Sciatic nerve (tissue), 2 donors: ENCODE data around the gene MRO. TPM values are rescaled to one million over a fixed set of nuclear protein-coding genes. Genes with fewer than 3 reads are reported as not detected.
"Not testable (repeated sequence)": the region's sequence is repeated elsewhere in the genome, so short reads cannot be mapped to it uniquely, and the experiment has no call there.

Source experiments
- ATAC-seq: fragments of 200-7000 bp; cut with Tn5 transposase; one replicate; pipeline ENCODE4 v1.9.1; 2020; ENCODE audit warnings: mild to moderate bottlenecking, moderate library complexity
- DNase-seq: peaks from one replicate; pipeline ENCODE4 v3.0.0-alpha.2; 2020; ENCODE audit warnings: low spot score
- intact Hi-C: fragments of 100-400 bp; cut with DNase I; formaldehyde crosslinking; loops from one replicate; pipeline ENCODE4 v1.14.2; 2022
- total RNA-seq: library from RNA; stranded (reverse); fragmentation: NEBNext Ultra II Directional; extraction: Animal tissue kit (Norgen Biotek cat#: 25700); gene quantifications from one replicate; pipeline ENCODE4 v1.2.1, GENCODE V29; 2021
- donor health status: DM: no; HTN: no; CAD: no.
- donor health status: DM: no; HTN: no; CAD: no.

The MRO gene
- total RNA-seq, 1 donor from 2014 or later: 2.0 TPM

- intact Hi-C loops: no loop called here
- DNase-seq (no peak), ATAC-seq (no peak)
Measured at GRCh38 chr18:50839996-50840395, 20.2 kb upstream of the MRO start.

GRCh38 chr18:50839341-50839740, 19.5 kb upstream of the MRO start:
- no peak for DNase-seq
- intact Hi-C loops: no loop called here
- ATAC-seq: no peak

- intact Hi-C loops: no loop called here
- DNase-seq (no peak), ATAC-seq (no peak)
Measured at GRCh38 chr18:50836521-50836957, 16.7 kb upstream of the MRO start.

- DNase-seq, intact Hi-C loops, ATAC-seq: not testable (repeated sequence)
Measured at GRCh38 chr18:50833496-50833895, 13.7 kb upstream of the MRO start.

DNA sequence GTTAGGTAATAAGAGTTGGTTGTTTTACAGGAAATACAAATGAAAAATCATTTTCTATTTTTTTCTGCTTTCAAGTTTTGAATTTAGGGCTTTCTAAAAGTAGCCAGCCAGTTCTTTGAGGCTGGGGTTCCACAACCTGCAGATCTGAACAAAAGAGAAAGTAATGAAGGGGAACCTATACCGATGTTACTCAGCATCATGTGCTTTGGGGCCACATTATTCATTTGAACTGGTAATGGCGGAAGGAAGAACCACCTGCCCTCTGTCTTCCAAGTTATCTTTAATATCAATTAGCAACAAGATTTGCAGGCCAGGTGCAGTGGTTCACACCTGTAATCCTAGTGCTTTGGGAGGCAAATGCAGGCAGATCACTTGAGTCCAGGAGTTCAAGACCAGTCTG, 12.9 kb upstream of the MRO start:
- no peak for DNase-seq
- no peak for ATAC-seq
- intact Hi-C loops: no loop called here

GRCh38 chr18:50830544-50830943, 10.7 kb upstream of the MRO start:
- DNase-seq (no peak), ATAC-seq (peak; percentile 72)
- intact Hi-C loops: no loop called here

GRCh38 chr18:50829644-50830043, 9.8 kb upstream of the MRO start:
- ATAC-seq (no peak), DNase-seq (no peak)
- intact Hi-C loops: no loop called here

DNA sequence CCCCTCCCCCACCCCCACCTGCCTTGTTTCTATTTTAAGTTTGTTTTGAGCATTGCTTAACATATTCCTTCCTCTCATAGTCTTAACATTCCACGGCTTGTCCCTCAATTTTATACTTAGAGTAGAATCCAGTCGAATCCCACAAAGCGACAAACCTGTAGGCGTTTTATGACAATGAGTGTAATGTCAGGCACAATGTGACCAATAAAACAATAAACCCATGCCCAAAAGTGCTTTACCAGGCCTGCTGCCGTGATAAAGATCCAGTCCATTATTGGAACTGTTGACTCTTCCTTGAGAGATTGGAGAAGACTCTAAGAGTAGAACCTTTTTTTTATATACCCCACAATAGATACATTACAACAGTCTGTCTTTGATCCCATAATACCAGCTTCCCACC, 6.2 kb upstream of the MRO start:
- intact Hi-C loops: no loop called here
- ATAC-seq (no peak), DNase-seq (no peak)

DNA sequence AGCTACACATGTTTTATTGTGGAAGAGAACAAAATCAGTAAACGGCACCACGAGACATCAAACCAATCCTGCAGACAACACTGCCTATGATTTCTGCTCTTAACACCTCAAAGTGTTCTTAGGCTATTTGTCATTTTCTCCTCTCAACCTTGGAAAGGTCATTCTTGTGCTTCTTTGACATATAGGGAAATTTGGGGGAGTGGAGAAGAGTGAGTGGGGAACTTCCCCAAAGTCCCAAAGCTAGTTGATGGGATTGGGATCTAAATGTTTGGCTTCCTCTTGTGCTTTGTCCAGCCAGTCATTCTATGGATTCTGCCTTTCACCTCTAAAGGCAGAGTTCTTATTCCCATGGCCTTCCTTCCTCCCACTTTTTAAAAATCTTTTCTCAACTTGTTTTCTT, 5.8 kb upstream of the MRO start:
- intact Hi-C loops: no loop called here
- ATAC-seq: no peak
- DNase-seq: no peak

DNA sequence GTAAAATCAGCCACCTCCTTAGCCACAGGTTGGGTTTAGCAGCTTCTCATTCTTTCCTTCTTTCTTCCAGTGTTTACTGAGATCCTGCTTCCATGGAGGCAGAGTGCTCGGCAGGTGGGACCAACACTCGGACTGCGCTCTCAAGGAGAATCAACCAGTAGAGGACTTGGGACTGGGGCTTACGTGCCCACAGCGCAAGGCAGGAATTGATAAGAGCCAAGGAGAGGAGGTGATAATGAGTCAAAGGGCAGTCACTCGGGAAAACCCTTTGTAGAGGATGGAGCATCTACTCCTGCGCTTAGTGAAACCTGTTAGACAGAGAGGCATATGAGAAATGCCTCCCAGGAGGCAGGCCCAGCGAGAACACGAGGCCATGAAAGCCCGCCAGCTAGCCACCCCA, 2.9 kb upstream of the MRO start:
- DNase-seq (no peak), ATAC-seq (no peak)
- intact Hi-C loops: no loop called here

DNA sequence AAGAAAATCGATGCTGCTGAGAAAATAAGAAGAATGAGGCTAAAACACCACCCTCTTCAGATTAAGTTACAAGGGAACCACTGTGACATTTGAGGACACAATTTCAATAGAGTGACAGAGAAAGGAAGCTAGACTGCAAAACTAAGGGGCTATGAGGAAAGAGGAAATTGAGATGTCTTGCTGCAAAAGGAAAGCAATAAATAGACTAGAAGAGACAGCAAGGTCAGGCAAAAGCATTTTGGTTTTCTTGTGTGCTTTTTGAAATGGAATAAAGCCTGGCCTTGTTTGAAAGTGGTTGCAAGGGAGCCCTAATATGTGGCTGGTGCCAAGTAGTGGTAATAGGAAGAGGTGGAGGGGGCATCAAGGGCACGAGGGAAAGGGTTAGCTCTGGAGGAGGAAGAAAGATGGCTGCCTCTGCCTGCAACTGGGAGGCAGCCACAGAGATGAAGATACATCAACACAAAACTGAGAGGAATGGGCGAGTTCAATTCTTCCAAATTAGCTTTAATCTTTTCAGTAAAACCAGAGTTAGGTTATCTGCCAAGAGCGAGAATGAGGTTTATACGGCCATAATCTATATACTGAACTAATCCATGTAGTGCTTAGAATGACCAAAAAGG, 1.2 kb upstream of the MRO start:
- intact Hi-C loops: no loop called here
- ATAC-seq: no peak

DNA sequence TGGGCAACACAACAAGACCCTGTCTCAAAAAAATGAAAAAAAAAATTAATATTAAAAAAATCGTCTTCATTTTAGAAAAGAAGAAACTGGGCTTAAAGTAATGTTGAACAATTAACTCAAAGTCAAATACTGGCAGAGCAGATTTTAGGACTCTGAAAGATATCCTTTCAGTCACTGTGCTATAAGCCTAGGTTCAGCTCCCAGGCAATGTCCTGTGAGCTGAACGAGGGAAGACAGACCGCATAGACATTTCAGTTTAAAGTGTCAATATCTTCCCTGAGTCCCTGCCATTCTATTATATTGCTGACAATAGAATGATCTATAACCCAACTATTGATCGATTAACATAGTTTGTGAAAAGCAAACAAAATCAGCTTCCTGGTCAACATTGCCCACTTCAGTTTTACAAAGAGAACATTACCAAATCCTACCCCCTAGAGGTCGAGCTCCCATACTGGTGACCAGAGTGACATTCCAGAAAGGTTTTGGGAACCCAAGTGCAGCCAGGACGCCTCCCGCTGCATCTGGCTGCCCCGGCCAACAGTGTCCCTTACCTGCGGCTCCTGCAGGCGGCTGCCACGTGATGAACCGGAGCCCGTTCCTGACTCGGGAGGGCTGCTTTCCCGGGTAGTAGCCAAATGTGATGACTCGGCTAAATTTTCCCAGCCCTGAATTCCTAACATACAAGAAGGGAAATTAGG, 639 bp downstream of the MRO start:
- intact Hi-C loops: no loop called here
- ATAC-seq (peak; percentile 8), DNase-seq (no peak)

More for the DNA sequence above, 1.2 kb upstream of the MRO start:
- no peak for DNase-seq

DNA sequence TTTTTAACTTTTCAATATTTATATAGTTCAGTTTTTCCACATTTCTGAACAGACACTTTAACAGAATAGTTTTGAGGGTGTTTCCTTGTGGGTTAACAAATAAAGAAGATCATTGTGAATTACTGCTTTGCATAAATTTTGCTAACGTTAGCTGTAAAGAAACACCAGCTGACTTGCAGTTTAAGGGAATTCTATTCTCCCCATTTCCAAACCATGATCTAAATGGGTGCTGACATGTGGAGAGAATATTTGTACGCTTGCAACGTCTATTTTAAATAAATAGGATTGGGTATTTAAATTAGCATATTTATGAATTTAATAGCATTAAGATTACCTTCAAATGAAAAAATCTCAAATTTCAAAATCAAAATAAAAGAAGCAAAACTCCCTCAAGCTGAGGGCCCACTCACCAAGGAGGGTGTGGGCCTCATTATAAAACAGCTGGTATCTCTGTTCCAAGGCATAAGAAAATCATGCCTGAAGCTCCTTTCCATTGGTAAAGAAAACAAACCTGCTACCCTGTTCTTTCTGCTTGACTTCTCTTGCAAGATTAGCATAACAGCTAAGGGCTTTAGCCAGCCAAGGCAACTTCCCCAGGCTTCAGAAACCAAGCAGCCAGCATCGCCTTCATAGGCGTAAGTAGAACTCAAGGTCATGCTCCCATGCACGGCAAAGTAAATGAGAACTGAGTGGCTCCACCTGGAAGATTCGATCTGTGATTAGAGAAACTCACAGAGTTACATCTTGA, 3.2 kb downstream of the MRO start:
- intact Hi-C loops: no loop called here
- no peak for ATAC-seq

GRCh38 chr18:50814395-50814794, 5.4 kb downstream of the MRO start:
- intact Hi-C loops: no loop called here
- ATAC-seq (no peak), DNase-seq (no peak)

More for the DNA sequence above, 3.2 kb downstream of the MRO start:
- DNase-seq: no peak

DNA sequence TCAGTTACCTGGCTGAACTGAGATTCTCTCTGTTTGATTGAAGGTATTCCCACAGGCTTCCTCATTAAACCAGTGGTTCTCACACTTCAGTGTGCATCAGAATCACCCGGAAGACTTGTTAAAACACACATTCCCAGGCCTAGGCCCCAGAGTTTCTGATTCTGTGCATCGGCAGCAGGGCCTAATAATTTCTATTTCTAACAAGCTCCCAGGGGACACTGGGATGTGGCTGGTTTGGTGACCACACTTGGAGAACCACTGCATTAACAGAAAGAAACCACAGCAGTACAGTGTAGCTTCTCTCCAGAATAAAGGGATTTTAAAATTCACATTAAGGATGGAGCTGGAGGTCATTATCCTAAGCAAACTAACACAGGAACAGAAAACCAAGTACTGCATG, 6.5 kb downstream of the MRO start:
- intact Hi-C loops: no loop called here

GRCh38 chr18:50812834-50813233, 7.0 kb downstream of the MRO start:
- DNase-seq (no peak), ATAC-seq (no peak)
- intact Hi-C loops: no loop called here

More for the DNA sequence above, 6.5 kb downstream of the MRO start:
- ATAC-seq (no peak), DNase-seq (no peak)

DNA sequence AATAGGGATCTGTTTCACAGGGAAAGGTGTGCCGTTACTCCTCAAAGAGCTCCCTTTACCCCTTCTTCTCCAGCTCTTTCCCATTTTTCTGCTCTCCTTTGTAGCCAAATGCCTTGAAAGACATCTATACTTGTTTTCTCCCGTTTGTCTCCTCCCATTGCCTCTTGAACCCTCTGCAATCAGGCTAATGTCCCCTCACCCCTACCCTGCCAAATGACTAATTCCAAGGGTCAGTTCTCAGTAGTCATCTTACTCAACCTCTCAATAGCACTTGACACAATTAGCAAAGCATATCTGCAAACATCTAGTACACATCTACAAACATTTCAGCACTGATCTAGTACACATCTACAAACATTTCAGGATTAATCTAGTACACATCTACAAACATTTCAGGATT, 12.6 kb downstream of the MRO start:
- intact Hi-C loops: no loop called here
- ATAC-seq (no peak), DNase-seq (no peak)

DNA sequence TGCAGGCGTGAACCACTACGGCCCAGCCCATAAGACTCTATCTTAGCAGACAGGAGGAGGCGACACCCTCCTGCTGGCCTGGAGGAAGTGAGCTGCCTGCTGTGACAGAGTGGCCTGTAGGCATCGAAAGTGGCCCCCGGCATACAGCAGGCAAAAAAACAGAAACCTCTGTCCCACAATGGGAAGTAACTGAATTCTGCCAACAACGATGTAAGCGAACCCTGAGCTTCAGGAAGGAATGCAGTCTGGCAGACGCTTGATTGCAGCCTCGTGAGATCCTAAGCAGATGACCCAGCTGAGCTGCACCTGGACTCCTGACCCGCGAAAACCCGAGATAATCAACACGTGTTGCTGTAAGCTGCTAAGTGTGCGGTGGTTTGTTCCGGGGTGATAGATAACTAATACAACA, 13.6 kb downstream of the MRO start:
- ATAC-seq (peak; percentile 76), DNase-seq (no peak)
- intact Hi-C loops: no loop called here

- intact Hi-C loops: no loop called here
- no peak for ATAC-seq
- DNase-seq: no peak
Measured at GRCh38 chr18:50805732-50806131, 14.1 kb downstream of the MRO start.

GRCh38 chr18:50803592-50803991, 16.2 kb downstream of the MRO start:
- intact Hi-C loops: no loop called here
- DNase-seq (no peak), ATAC-seq (no peak)
